Measurements from ENCODE around the gene PLPP6.

DNA sequence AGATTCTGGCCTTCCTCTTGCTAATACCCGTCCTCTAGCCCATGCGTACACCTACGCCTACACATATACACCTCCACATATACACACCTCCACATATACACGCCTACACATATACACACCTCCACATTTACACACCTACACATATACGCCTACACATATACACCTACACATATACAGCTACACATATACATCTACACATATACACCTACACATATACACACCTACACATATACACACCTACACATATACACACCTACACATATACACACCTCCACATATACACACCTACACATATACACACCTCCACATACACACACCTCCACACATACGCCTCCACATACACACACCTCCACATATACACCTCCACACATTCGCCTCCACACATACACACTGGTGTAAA is 51.8 kb downstream of the PLPP6 start:
- TF ChIP-seq, protein P1, sequence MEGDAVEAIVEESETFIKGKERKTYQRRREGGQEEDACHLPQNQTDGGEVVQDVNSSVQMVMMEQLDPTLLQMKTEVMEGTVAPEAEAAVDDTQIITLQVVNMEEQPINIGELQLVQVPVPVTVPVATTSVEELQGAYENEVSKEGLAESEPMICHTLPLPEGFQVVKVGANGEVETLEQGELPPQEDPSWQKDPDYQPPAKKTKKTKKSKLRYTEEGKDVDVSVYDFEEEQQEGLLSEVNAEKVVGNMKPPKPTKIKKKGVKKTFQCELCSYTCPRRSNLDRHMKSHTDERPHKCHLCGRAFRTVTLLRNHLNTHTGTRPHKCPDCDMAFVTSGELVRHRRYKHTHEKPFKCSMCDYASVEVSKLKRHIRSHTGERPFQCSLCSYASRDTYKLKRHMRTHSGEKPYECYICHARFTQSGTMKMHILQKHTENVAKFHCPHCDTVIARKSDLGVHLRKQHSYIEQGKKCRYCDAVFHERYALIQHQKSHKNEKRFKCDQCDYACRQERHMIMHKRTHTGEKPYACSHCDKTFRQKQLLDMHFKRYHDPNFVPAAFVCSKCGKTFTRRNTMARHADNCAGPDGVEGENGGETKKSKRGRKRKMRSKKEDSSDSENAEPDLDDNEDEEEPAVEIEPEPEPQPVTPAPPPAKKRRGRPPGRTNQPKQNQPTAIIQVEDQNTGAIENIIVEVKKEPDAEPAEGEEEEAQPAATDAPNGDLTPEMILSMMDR (IDR thresholded peaks at IDR 0.05) = no peak
- TF ChIP-seq POLR2A (IDR thresholded peaks at IDR 0.05) = no peak
